ENCODE results near the gene SPIRE2. TPM values are rescaled to one million over a fixed set of nuclear protein-coding genes. Genes with fewer than 3 reads are reported as not detected.

SPIRE2 gene
- total and polyA plus RNA-seq, 2 of the 4 experiments (the other 2 are of a cell fraction), result 0.72 to 1.9 TPM

DNA sequence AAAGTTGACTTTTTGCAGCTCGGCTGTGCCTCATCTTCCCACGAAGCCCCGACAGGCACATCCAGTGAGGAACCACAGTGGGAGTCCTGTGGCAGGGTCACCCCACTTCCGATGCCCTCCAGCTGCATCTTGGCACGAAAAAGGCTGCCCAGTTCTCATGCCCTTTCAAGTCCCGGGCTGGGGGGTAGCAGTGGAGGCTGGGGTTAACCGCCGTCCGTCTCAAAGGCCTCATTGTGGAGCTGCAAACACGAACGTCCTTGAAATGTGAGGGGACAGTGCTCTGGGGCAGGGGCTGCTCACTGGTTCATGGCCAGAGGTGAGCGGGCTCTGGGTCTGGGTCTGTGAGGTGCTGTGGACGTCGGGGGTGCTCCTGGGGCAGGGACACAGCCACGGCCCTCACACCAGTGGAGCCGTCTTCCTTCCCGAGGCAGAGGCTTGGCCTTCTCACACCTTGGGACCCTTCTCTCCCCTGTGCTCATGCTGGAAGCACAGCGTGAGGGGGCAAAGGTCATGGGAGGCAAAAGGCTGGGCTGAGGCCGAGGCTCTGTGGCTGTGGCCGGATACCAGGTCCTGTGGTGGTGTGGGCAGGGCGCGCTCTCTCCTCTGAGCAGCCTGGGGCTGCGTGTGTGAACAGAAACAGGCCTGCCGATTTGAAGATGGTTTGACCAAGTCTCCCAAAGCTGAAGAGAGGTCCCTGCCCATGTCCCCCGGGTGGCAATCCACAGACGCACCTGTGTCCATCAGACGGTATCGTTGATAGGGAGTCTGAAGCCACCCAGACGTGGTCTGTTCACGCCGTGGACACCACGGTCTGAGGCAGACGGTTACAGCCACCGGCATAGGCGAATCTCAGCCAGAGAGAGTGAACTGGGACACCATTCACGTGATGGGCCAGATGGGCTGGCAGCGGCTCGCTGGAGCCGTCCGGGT lies 87.3 kb downstream of the SPIRE2 start:
- Histone ChIP-seq H2AK5ac (ENCODE audit: low read depth, low read length) (no peak overlapping the region), H3K4me2 (ENCODE audit: low read depth, low read length) (no peak overlapping the region), H2BK5ac (ENCODE audit: low read depth, low read length, poor library complexity, severe bottlenecking) (no peak overlapping the region), H4K20me1 (ENCODE audit: insufficient read depth, low read length) (peaks cover 7% of the 10 kb centered on the region), H3K14ac (replicated peaks; ENCODE audit: low read depth, low read length) (no peak overlapping the region), H4K91ac (ENCODE audit: insufficient read depth, low read depth, low read length) (no peak overlapping the region), H3K4ac (ENCODE audit: low read depth, low read length) (no peak overlapping the region), H3K9me1 (ENCODE audit: insufficient read depth, low read length) (peaks cover 20% of the 10 kb centered on the region), H4K5ac (ENCODE audit: low read depth, low read length) (no peak overlapping the region), H3K18ac (ENCODE audit: low read depth, low read length) (no peak overlapping the region), H3K4me1 (ENCODE audit: control insufficient read depth, insufficient read depth, low read length) (peaks cover 18% of the 10 kb centered on the region), H3K4me3 (ENCODE audit: insufficient read depth, low read depth, low read length) (no peak overlapping the region), H2BK120ac (ENCODE audit: low read depth, low read length) (no peak overlapping the region), H2BK15ac (ENCODE audit: low read depth, low read length) (no peak overlapping the region), H3K23ac (ENCODE audit: low read depth, low read length) (no peak overlapping the region), H3K56ac (ENCODE audit: extremely low read depth, insufficient read depth, low read length) (no peak overlapping the region), H2AFZ (replicated peaks; ENCODE audit: low read length, poor library complexity) (no peak overlapping the region), H3K36me3 (ENCODE audit: control insufficient read depth, insufficient read depth, low read length) (peaks cover 23% of the 10 kb centered on the region), H2AK9ac (replicated peaks; ENCODE audit: low read depth, low read length, poor library complexity) (peak overlapping the region; percentile 70), H3K27ac (ENCODE audit: insufficient read depth, low read length) (no peak overlapping the region), H3K9me3 (ENCODE audit: control insufficient read depth, insufficient read depth, low read length) (no peaks in the 10 kb centered on the region), H3K27me3 (ENCODE audit: control insufficient read depth, insufficient read depth, low read length) (no peaks in the 10 kb centered on the region), H2BK20ac (ENCODE audit: low read depth, low read length) (no peak overlapping the region), H4K8ac (ENCODE audit: low read depth in 2 of 2, low read length in 2 of 2) (no peak overlapping the region), H3K79me1 (ENCODE audit: low read depth in 1 of 2, low read length in 2 of 2) (peaks cover 0 to 34% of the 10 kb centered on the region in 2 experiments), H3K9ac (ENCODE audit: low read depth, low read length) (no peak overlapping the region)
- no TSS peak for BruUV-seq (replicated peaks)
- WGBS, 2 experiments (ENCODE audit: extremely low coverage in 2 of 2, insufficient read length in 1 of 2), result 93% methylated on average over 17 of the region's 40 CpGs; no CpG with 5 or more reads in 1 of the 2 experiments
- ATAC-seq (ENCODE audit: low read depth) (no peak), DNase-seq (no peak)
- ChIA-PET POLR2A (ENCODE audit: unreplicated experiment) (no interaction called here), CTCF (no interaction called here)
- dilution Hi-C loops (cut with HindIII; ENCODE audit: low sequenced_read_pairs, unreplicated experiment) (no loop called here), intact Hi-C loops (cut with micrococcal nuclease) (no loop called here), in situ Hi-C loops (cut with MboI; ENCODE audit: low sequenced_read_pairs) (no loop called here)
- TF ChIP-seq SMC3 (IDR thresholded peaks at IDR 0.05; ENCODE audit: low read depth, low read length) (no peak), CEBPB (IDR thresholded peaks at IDR 0.05; ENCODE audit: low read depth, low read length) (no peak), BHLHE40 (IDR thresholded peaks at IDR 0.05; ENCODE audit: low read depth, low read length) (no peak), NFE2L2 (IDR thresholded peaks at IDR 0.05; ENCODE audit: low read depth, low read length) (no peak), RCOR1 (IDR thresholded peaks at IDR 0.05; ENCODE audit: insufficient replicate concordance, low read length) (no peak), FOS (IDR thresholded peaks at IDR 0.05; ENCODE audit: low read depth, low read length) (no peak), RFX5 (IDR thresholded peaks at IDR 0.05; ENCODE audit: low read depth, low read length) (no peak), CTCF (conservative IDR thresholded peaks at IDR 0.05; ENCODE audit: low read depth, low read length) (no peak), CHD1 (IDR thresholded peaks at IDR 0.05; ENCODE audit: low read depth, low read length) (no peak), MXI1 (IDR thresholded peaks at IDR 0.05; ENCODE audit: borderline replicate concordance, low read depth, low read length) (no peak), MAZ (IDR thresholded peaks at IDR 0.05; ENCODE audit: borderline replicate concordance, low read depth, low read length) (no peak), ELK1 (IDR thresholded peaks at IDR 0.05; ENCODE audit: borderline replicate concordance, low read depth, low read length) (no peak), POLR2A (IDR thresholded peaks at IDR 0.05; ENCODE audit: low read depth, low read length) (no peak), RAD21 (IDR thresholded peaks at IDR 0.05; ENCODE audit: low read length) (no peak)
- TF ChIP-seq, protein P1, sequence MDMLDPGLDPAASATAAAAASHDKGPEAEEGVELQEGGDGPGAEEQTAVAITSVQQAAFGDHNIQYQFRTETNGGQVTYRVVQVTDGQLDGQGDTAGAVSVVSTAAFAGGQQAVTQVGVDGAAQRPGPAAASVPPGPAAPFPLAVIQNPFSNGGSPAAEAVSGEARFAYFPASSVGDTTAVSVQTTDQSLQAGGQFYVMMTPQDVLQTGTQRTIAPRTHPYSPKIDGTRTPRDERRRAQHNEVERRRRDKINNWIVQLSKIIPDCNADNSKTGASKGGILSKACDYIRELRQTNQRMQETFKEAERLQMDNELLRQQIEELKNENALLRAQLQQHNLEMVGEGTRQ (IDR thresholded peaks at IDR 0.05; ENCODE audit: low read depth, low read length), result no peak

Data from IMR-90 (cell line).